ENCODE data around the gene ADRB2. TPM values are rescaled to one million over a fixed set of nuclear protein-coding genes. Genes with fewer than 3 reads are reported as not detected.

ADRB2 gene
- total and polyA plus RNA-seq, 12 donors, result 1.8 to 7.8 (median 4.4) TPM

DNA sequence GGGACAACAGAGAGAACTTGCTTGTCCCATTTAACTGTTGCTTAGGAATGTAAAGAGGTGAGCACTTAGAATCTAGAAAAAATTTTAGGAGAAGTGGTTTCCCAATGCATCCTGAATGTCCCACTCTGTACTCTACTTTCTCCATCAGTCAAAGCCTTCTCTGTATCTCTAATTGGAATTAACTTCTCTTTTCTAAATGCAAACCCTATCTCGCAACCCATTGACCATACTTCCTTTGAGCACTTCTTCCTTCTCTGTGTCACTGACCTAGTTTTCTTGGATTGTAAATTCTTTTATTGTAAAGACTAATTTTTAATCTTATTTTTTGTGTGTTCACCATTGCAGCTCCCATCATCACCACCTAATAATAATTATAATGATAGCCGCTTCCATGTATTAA lies 33.3 kb downstream of the ADRB2 start:
- WGBS, 2 donors, result 91 to 94% methylated on average over 2 of the region's 2 CpGs
- ATAC-seq (no peak), DNase-seq (no peak)
- Histone ChIP-seq H3K4me3 (no peak overlapping the region), H3K36me3 (no peaks in the 10 kb centered on the region), H3K27me3 (no peaks in the 10 kb centered on the region), H3K9me3 (no peaks in the 10 kb centered on the region), H3K4me1 (peaks cover 3 to 65% (median 53%) of the 10 kb centered on the region in 9 donors), H3K27ac (no peak overlapping the region)
- TF ChIP-seq, protein P1, sequence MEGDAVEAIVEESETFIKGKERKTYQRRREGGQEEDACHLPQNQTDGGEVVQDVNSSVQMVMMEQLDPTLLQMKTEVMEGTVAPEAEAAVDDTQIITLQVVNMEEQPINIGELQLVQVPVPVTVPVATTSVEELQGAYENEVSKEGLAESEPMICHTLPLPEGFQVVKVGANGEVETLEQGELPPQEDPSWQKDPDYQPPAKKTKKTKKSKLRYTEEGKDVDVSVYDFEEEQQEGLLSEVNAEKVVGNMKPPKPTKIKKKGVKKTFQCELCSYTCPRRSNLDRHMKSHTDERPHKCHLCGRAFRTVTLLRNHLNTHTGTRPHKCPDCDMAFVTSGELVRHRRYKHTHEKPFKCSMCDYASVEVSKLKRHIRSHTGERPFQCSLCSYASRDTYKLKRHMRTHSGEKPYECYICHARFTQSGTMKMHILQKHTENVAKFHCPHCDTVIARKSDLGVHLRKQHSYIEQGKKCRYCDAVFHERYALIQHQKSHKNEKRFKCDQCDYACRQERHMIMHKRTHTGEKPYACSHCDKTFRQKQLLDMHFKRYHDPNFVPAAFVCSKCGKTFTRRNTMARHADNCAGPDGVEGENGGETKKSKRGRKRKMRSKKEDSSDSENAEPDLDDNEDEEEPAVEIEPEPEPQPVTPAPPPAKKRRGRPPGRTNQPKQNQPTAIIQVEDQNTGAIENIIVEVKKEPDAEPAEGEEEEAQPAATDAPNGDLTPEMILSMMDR (IDR thresholded peaks at IDR 0.05), result no peak
- intact Hi-C loops (cut with DNase I), result loop anchor here in 1 of 10 donors (5.0 kb wide), 1 partner anchor 32 kb away; the partner anchor contains the start of gene ADRB2

DNA sequence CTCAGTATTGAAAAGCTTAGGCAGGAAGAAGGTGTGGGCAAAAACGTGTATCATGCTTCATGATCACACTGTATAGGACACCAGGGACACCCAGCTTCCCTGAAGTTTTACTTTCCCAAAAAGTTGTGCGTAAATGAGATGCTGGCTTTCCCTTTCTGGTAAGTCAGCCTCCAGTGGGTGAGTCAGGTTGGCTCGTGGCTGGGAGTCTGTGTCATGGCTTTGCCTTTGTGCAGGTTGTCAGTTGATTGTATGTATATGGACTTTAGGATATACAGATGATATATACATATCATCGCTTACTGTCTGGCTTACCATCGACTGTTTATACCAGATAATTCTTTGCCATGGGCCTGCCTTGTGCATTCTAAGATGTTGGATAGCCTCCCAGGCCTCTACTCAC lies 34.2 kb downstream of the ADRB2 start:
- H3K4me1 ChIP-seq, result peaks cover 3 to 64% (median 47%) of the 10 kb centered on the region in 9 donors
- WGBS, 2 donors, result 72 to 76% methylated on average over 5 of the region's 5 CpGs
- H3K27me3 ChIP-seq, result no peaks in the 10 kb centered on the region
- no peaks in the 10 kb centered on the region for H3K36me3 ChIP-seq
- intact Hi-C loops (cut with DNase I), result loop anchor here in 1 of 10 donors (5.0 kb wide), 1 partner anchor 33 kb away; the partner anchor contains the start of gene ADRB2
- TF ChIP-seq, protein P1 (IDR thresholded peaks at IDR 0.05), result no peak
- no peak overlapping the region for H3K4me3 ChIP-seq
- no peaks in the 10 kb centered on the region for H3K9me3 ChIP-seq
- DNase-seq (no peak), ATAC-seq (no peak)
- peak overlapping the region in 1 of 10 donors; percentile 12 for H3K27ac ChIP-seq

DNA sequence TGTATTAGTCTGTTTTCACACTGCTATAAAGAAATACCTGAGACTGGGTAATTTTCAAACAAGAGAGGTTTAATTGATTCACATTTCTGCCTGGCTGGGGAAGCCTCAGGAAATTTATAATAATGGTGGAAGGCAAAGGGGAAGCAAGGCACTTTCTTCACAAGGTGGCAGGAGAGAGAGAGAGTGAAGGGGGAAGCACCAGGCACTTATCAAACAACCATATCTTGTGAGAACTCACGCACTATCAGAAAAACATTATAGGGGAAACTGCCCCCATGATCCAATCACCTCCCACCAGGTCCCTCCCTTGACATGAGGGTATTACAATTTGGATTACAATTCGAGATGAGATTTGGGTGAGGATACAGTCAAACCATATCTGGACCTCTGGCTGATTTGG lies 34.7 kb downstream of the ADRB2 start:
- intact Hi-C loops (cut with DNase I), result loop anchor here in 1 of 10 donors (5.0 kb wide), 1 partner anchor 34 kb away; the partner anchor contains the start of gene ADRB2
- Histone ChIP-seq H3K4me3 (no peak overlapping the region), H3K27ac (no peak overlapping the region), H3K36me3 (no peaks in the 10 kb centered on the region), H3K27me3 (no peaks in the 10 kb centered on the region), H3K9me3 (no peaks in the 10 kb centered on the region), H3K4me1 (peaks cover 0 to 59% (median 42%) of the 10 kb centered on the region in 9 donors)
- DNase-seq (no peak), ATAC-seq (no peak)
- TF ChIP-seq, protein P1 (IDR thresholded peaks at IDR 0.05), result no peak
- WGBS, 2 donors, result 69 to 72% methylated on average over 2 of the region's 2 CpGs

DNA sequence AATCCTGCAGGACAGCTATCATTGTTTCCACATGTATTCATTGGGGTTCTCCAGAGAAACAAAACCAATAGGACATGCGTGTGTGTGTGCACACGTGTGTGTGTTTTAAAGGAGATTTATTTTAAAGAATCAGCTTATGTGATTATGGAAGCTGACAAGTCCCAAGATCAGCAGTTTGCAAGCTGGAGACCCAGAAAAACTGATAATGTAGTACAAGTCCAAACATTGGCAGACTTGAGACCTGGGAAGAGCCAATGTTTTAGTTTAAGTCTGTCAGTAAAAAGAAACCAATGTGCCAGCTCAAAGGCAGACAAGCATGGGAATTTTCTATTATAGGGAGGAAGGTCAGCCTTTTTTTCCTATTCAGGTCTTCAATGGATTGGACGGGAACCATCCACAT lies 35.3 kb downstream of the ADRB2 start:
- Histone ChIP-seq H3K9me3 (no peaks in the 10 kb centered on the region), H3K36me3 (no peaks in the 10 kb centered on the region), H3K27me3 (no peaks in the 10 kb centered on the region), H3K27ac (no peak overlapping the region), H3K4me3 (no peak overlapping the region), H3K4me1 (peaks cover 0 to 53% (median 36%) of the 10 kb centered on the region in 9 donors)
- intact Hi-C loops (cut with DNase I), result loop anchor here in 1 of 10 donors (5.0 kb wide), 1 partner anchor 34 kb away; the partner anchor contains the start of gene ADRB2
- DNase-seq, result no peak
- TF ChIP-seq, protein P1 (IDR thresholded peaks at IDR 0.05), result no peak
- no peak for ATAC-seq
- 96 to 97% methylated on average over 3 of the region's 3 CpGs for WGBS, 2 donors
